Liver (tissue), 9 donors: ENCODE results near the gene MRTFB. TPM values are rescaled to one million over a fixed set of nuclear protein-coding genes. Genes with fewer than 3 reads are reported as not detected.

Experiments
- DNase-seq: peaks from one replicate; pipeline ENCODE4 v3.0.0-alpha.2; 2017; ENCODE audit warnings: low spot score
- H3K27ac ChIP-seq, 2 donors: one replicate each; pipeline ENCODE4 v1.7.0; 2013; ENCODE audit warnings: inconsistent platforms in 2 of 2, low read length in 2 of 2, control low read depth in 1 of 2, low read depth in 1 of 2, mild to moderate bottlenecking in 1 of 2
- H3K27me3 ChIP-seq, 4 donors: one replicate each; pipeline versions ENCODE4 v1.6.1 to v1.7.0; 2013; ENCODE audit warnings: low read length in 3 of 4, inconsistent platforms in 1 of 4, mild to moderate bottlenecking in 1 of 4, moderate library complexity in 1 of 4; ENCODE audit not compliant: control insufficient read depth in 4 of 4, insufficient read depth in 4 of 4
- H3K36me3 ChIP-seq, 4 donors: one replicate each; pipeline versions ENCODE4 v1.6.1 to v1.7.0; 2013; ENCODE audit warnings: low read length in 3 of 4, mild to moderate bottlenecking in 3 of 4, low read depth in 1 of 4, moderate library complexity in 1 of 4; ENCODE audit not compliant: control insufficient read depth in 4 of 4, insufficient read depth in 3 of 4
- H3K4me1 ChIP-seq, 4 donors: one replicate each; pipeline versions ENCODE4 v1.6.1 to v1.7.0; 2013; ENCODE audit warnings: low read length in 3 of 4, mild to moderate bottlenecking in 3 of 4, moderate library complexity in 1 of 4; ENCODE audit not compliant: control insufficient read depth in 4 of 4, insufficient read depth in 4 of 4
- H3K4me3 ChIP-seq, 3 donors: one replicate each; pipeline versions ENCODE4 v1.6.1 to v1.7.0; 2013; ENCODE audit warnings: low read length in 3 of 3, control low read depth in 1 of 3, low read depth in 1 of 3, mild to moderate bottlenecking in 1 of 3
- H3K9ac ChIP-seq, 2 donors: one replicate each; pipeline ENCODE4 v1.7.0; 2013; ENCODE audit warnings: low read length in 2 of 2, mild to moderate bottlenecking in 2 of 2, moderate library complexity in 2 of 2, control low read depth in 1 of 2, low read depth in 1 of 2
- H3K9me3 ChIP-seq, 4 donors: one replicate each; pipeline versions ENCODE4 v1.6.1 to v1.7.0; 2013; ENCODE audit warnings: low read length in 3 of 4; ENCODE audit not compliant: control insufficient read depth in 4 of 4
- EGR1 ChIP-seq, 2 donors: IDR thresholded peaks; 2 replicates each; pipeline ENCODE4 v1.6.1; 2016 to 2018; ENCODE audit warnings: antibody characterized with exemption in 2 of 2, low read depth in 2 of 2
- FOXA1 ChIP-seq: IDR thresholded peaks from 2 replicates; pipeline ENCODE4 v1.6.1; 2016; ENCODE audit warnings: antibody characterized with exemption
- GABPA ChIP-seq, 2 donors: IDR thresholded peaks in 1 of 2; conservative IDR thresholded peaks in 1 of 2; 2 replicates each; pipeline ENCODE4 v1.6.1; 2016; ENCODE audit warnings: antibody characterized with exemption in 2 of 2, mild to moderate bottlenecking in 1 of 2, moderate library complexity in 1 of 2
- HNF4A ChIP-seq, 2 donors: conservative IDR thresholded peaks; 2 replicates each; pipeline ENCODE4 v1.6.1; 2016; ENCODE audit warnings: antibody characterized with exemption in 2 of 2, mild to moderate bottlenecking in 2 of 2
- HNF4G ChIP-seq: IDR thresholded peaks from 2 replicates; pipeline ENCODE4 v1.6.1; 2016; ENCODE audit warnings: antibody characterized with exemption
- JUND ChIP-seq, 2 donors: IDR thresholded peaks; 2 replicates each; pipeline ENCODE4 v1.6.1; 2016; ENCODE audit warnings: antibody characterized with exemption in 2 of 2
- NR2F2 ChIP-seq: IDR thresholded peaks from 2 replicates; pipeline ENCODE4 v1.6.1; 2016; ENCODE audit warnings: antibody characterized with exemption
- RAD21 ChIP-seq, 2 donors: IDR thresholded peaks; 2 replicates each; pipeline ENCODE4 v1.6.1; 2016; ENCODE audit warnings: antibody characterized with exemption in 2 of 2, mild to moderate bottlenecking in 2 of 2
- TAF1 ChIP-seq: conservative IDR thresholded peaks from 2 replicates; pipeline ENCODE4 v1.6.1; 2016; ENCODE audit warnings: antibody characterized with exemption, mild to moderate bottlenecking
- WGBS: extraction: QIAGEN DNeasy Blood & Tissue Kit; methylation state at CpG from one replicate; pipeline ENCODE4 v1.1.7; 2013; 5-methylcytosine and 5-hydroxymethylcytosine counted together
- polyA plus RNA-seq, 2 donors: library from polyadenylated mRNA; stranded (reverse) in 1 of 2; unstranded in 1 of 2; fragments of 200-250 nt in 1 of 2; fragments of >200 nt in 1 of 2; fragmentation: Nextera tagmentation in 1 of 2; extraction: Ambion mirVana in 1 of 2; gene quantifications; one replicate each; pipeline versions ENCODE4 v1.2.1 to v1.2.3, GENCODE V29; 2013 to 2015
- total RNA-seq, 2 donors: library from RNA; depleted of rRNA; stranded (reverse); fragments of >200 nt; gene quantifications; one replicate each; pipeline ENCODE4 v1.2.3, GENCODE V29; 2014
- TF ChIP-seq, protein P1 (sequence below): IDR thresholded peaks from 2 replicates; pipeline ENCODE4 v1.6.1; 2016; ENCODE audit warnings: antibody characterized with exemption
- TF ChIP-seq, protein P2 (sequence below): IDR thresholded peaks from 2 replicates; pipeline ENCODE4 v1.6.1; 2016; ENCODE audit warnings: antibody characterized with exemption
- TF ChIP-seq, protein P3 (sequence below): fragments of 150-350 bp; IDR thresholded peaks from 2 replicates; pipeline ENCODE4 v1.5.1; 2017; ENCODE audit warnings: improper control_type of control experiment, low read depth, low read length; ENCODE audit not compliant: missing input control
- TF ChIP-seq, protein P4 (sequence below): IDR thresholded peaks from 2 replicates; pipeline ENCODE4 v1.6.1; 2016; ENCODE audit warnings: antibody characterized with exemption
- TF ChIP-seq, protein P5 (sequence below): IDR thresholded peaks from 2 replicates; pipeline ENCODE4 v1.6.1; 2016; ENCODE audit warnings: antibody characterized with exemption, mild to moderate bottlenecking
- donor health status: healthy.
- donor health status: healthy.
- donor health status: healthy.
- donor health status: healthy.
- donor health status: healthy.

Gene MRTFB
- total and polyA plus RNA-seq, 4 donors: 4.1 to 14.2 (median 5.8) TPM

DNA sequence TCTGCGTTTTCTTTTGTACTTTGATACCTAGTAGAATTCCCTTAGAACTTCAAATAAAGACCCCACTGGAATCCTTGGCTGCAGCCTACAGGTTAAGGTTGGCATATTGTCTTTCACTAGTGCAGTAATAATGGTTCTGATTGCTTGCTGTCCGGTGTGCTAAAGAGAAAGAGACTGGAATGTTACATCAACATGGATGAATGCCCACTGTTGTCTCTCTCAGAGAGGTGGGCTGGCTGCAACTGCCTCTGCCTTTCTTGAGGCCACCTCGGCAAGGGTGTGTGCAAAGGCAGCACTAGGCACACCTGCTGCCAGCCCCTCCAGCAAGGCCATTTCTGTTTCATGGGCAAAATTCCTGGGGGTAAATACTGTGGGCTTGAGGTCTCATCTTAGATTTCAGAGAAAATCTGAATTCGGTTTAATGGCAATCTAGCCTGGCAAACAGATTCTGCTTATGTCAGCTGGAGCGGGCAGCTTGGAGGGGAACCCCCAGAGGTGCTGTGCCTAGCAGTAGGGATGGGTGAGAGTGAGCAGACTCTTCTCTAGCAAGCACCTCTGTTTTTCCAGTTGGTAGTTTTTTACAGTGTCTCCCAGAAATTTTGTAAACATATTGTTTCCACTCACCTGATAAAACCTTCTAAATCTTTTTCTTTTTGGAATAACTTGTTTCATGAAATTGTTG, 54.0 kb downstream of the MRTFB start (continued):
- TF ChIP-seq HNF4A (conservative IDR thresholded peaks at IDR 0.05) (no peak), HNF4G (no peak), EGR1 (IDR thresholded peaks at IDR 0.05; ENCODE audit: low read depth in 2 of 2) (no peak)
- TF ChIP-seq, protein P1, sequence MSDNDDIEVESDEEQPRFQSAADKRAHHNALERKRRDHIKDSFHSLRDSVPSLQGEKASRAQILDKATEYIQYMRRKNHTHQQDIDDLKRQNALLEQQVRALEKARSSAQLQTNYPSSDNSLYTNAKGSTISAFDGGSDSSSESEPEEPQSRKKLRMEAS: no peak
- TF ChIP-seq, protein P2, sequence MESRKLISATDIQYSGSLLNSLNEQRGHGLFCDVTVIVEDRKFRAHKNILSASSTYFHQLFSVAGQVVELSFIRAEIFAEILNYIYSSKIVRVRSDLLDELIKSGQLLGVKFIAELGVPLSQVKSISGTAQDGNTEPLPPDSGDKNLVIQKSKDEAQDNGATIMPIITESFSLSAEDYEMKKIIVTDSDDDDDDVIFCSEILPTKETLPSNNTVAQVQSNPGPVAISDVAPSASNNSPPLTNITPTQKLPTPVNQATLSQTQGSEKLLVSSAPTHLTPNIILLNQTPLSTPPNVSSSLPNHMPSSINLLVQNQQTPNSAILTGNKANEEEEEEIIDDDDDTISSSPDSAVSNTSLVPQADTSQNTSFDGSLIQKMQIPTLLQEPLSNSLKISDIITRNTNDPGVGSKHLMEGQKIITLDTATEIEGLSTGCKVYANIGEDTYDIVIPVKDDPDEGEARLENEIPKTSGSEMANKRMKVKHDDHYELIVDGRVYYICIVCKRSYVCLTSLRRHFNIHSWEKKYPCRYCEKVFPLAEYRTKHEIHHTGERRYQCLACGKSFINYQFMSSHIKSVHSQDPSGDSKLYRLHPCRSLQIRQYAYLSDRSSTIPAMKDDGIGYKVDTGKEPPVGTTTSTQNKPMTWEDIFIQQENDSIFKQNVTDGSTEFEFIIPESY: no peak

DNA sequence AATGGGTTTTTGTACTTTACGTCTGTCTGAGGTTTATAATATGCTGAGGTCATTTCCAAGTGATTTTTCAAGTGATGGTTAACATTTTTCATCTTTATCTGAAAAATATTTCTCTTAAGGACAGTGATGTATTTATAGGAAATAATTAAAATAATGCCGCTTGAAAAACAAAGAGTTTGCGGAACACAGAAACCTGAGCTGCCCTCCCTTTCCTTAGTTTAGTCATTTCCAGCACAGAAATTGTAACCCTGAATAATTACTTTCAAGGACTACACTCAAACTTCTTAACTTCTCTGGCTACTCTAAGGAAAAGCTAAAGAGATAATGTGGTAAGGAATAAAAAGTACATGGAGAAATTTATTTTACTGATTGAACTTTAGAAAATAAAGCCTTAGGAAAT, 54.6 kb downstream of the MRTFB start:
- no peak for DNase-seq
- Histone ChIP-seq H3K27me3 (no peaks in the 10 kb centered on the region), H3K36me3 (no peaks in the 10 kb centered on the region), H3K9me3 (no peaks in the 10 kb centered on the region), H3K4me1 (peaks cover 0 to 3% (median 0%) of the 10 kb centered on the region in 4 donors), H3K4me3 (no peak overlapping the region), H3K9ac (no peak overlapping the region), H3K27ac (no peak overlapping the region)
- TF ChIP-seq, protein P2: no peak
- TF ChIP-seq, protein P3, sequence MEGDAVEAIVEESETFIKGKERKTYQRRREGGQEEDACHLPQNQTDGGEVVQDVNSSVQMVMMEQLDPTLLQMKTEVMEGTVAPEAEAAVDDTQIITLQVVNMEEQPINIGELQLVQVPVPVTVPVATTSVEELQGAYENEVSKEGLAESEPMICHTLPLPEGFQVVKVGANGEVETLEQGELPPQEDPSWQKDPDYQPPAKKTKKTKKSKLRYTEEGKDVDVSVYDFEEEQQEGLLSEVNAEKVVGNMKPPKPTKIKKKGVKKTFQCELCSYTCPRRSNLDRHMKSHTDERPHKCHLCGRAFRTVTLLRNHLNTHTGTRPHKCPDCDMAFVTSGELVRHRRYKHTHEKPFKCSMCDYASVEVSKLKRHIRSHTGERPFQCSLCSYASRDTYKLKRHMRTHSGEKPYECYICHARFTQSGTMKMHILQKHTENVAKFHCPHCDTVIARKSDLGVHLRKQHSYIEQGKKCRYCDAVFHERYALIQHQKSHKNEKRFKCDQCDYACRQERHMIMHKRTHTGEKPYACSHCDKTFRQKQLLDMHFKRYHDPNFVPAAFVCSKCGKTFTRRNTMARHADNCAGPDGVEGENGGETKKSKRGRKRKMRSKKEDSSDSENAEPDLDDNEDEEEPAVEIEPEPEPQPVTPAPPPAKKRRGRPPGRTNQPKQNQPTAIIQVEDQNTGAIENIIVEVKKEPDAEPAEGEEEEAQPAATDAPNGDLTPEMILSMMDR: no peak
- TF ChIP-seq JUND (IDR thresholded peaks at IDR 0.05) (no peak), HNF4A (conservative IDR thresholded peaks at IDR 0.05) (no peak), HNF4G (no peak), RAD21 (IDR thresholded peaks at IDR 0.05) (no peak), TAF1 (no peak), GABPA (IDR thresholded peaks at IDR 0.05 in 1 of 2, conservative IDR thresholded peaks at IDR 0.05 in 1 of 2) (no peak), NR2F2 (no peak), FOXA1 (no peak), EGR1 (IDR thresholded peaks at IDR 0.05; ENCODE audit: low read depth in 2 of 2) (no peak)
- TF ChIP-seq, protein P1: no peak
- TF ChIP-seq, protein P4, sequence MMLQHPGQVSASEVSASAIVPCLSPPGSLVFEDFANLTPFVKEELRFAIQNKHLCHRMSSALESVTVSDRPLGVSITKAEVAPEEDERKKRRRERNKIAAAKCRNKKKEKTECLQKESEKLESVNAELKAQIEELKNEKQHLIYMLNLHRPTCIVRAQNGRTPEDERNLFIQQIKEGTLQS: no peak
- TF ChIP-seq, protein P5, sequence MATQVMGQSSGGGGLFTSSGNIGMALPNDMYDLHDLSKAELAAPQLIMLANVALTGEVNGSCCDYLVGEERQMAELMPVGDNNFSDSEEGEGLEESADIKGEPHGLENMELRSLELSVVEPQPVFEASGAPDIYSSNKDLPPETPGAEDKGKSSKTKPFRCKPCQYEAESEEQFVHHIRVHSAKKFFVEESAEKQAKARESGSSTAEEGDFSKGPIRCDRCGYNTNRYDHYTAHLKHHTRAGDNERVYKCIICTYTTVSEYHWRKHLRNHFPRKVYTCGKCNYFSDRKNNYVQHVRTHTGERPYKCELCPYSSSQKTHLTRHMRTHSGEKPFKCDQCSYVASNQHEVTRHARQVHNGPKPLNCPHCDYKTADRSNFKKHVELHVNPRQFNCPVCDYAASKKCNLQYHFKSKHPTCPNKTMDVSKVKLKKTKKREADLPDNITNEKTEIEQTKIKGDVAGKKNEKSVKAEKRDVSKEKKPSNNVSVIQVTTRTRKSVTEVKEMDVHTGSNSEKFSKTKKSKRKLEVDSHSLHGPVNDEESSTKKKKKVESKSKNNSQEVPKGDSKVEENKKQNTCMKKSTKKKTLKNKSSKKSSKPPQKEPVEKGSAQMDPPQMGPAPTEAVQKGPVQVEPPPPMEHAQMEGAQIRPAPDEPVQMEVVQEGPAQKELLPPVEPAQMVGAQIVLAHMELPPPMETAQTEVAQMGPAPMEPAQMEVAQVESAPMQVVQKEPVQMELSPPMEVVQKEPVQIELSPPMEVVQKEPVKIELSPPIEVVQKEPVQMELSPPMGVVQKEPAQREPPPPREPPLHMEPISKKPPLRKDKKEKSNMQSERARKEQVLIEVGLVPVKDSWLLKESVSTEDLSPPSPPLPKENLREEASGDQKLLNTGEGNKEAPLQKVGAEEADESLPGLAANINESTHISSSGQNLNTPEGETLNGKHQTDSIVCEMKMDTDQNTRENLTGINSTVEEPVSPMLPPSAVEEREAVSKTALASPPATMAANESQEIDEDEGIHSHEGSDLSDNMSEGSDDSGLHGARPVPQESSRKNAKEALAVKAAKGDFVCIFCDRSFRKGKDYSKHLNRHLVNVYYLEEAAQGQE: no peak
- 90% methylated on average over 3 of the region's 3 CpGs for WGBS
